ENCODE data around the gene CLDN1. TPM values are rescaled to one million over a fixed set of nuclear protein-coding genes. Genes with fewer than 3 reads are reported as not detected.

The CLDN1 gene
- total RNA-seq, 1 donor from 2014 or later, result 0.14 TPM

DNA sequence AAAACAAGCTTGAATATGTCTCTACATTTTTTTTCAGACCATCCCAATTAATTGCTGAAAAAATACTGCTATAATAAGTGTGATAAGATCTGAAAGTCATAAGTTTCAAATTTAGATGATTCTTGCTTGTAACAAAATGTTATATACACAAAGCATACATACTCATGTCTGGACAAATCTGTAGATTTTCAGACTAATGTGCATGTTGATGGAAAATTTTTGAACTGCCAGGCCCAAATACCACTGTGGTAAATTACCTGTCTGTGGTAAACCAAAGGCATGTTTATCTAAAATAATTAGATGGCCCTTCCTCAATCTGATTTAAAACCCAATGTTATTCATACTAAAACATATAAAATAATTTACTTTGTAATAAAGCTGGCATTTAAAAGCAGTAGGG, 34.0 kb upstream of the CLDN1 start:
- H3K27me3 Mint-ChIP-seq (ENCODE audit: low read depth), result no peaks in the 10 kb centered on the region
- no peak overlapping the region for H3K4me3 Mint-ChIP-seq
- no peaks in the 10 kb centered on the region for H3K36me3 Mint-ChIP-seq (ENCODE audit: low read depth)
- no peaks in the 10 kb centered on the region for H3K9me3 Mint-ChIP-seq
- TF ChIP-seq, protein P1, sequence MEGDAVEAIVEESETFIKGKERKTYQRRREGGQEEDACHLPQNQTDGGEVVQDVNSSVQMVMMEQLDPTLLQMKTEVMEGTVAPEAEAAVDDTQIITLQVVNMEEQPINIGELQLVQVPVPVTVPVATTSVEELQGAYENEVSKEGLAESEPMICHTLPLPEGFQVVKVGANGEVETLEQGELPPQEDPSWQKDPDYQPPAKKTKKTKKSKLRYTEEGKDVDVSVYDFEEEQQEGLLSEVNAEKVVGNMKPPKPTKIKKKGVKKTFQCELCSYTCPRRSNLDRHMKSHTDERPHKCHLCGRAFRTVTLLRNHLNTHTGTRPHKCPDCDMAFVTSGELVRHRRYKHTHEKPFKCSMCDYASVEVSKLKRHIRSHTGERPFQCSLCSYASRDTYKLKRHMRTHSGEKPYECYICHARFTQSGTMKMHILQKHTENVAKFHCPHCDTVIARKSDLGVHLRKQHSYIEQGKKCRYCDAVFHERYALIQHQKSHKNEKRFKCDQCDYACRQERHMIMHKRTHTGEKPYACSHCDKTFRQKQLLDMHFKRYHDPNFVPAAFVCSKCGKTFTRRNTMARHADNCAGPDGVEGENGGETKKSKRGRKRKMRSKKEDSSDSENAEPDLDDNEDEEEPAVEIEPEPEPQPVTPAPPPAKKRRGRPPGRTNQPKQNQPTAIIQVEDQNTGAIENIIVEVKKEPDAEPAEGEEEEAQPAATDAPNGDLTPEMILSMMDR (conservative IDR thresholded peaks at IDR 0.05), result no peak
- H3K27ac Mint-ChIP-seq (ENCODE audit: unreplicated experiment), result no peak overlapping the region
- no peak for DNase-seq (ENCODE audit: low read depth, low spot score)
- H3K4me1 Mint-ChIP-seq, result no peaks in the 10 kb centered on the region

DNA sequence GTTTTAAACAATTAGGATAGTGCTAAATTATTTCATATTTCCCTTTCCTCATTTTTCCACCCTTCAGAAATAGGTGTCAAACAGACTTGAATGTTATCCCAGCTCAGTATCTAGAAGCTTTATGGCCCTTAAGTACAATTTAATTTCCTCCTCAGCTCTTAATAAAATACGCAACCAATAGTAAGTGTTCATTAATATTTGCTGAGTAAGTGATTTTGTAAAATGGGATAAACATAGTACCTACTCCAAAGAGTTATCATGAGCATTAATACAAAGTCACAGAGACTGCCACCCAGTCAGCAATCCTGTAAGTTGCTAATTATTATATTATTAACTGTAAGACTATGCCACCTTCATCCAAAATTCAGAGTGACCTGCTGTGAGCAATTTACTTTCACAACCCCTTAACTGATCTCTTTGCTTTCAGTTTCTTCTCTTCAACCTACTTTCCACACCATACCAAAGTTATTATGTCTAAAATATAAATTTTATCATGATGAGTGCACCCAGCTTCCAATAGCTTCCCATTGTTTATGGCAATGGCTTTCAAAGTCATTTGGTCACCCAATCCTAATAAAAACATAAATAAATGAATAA, 30.7 kb upstream of the CLDN1 start:
- Mint-ChIP-seq H3K27ac (ENCODE audit: unreplicated experiment) (no peak overlapping the region), H3K4me1 (no peaks in the 10 kb centered on the region), H3K4me3 (no peak overlapping the region), H3K9me3 (no peaks in the 10 kb centered on the region), H3K36me3 (ENCODE audit: low read depth) (no peaks in the 10 kb centered on the region), H3K27me3 (ENCODE audit: low read depth) (no peaks in the 10 kb centered on the region)
- TF ChIP-seq, protein P1 (conservative IDR thresholded peaks at IDR 0.05), result no peak
- DNase-seq (ENCODE audit: low read depth, low spot score), result no peak

DNA sequence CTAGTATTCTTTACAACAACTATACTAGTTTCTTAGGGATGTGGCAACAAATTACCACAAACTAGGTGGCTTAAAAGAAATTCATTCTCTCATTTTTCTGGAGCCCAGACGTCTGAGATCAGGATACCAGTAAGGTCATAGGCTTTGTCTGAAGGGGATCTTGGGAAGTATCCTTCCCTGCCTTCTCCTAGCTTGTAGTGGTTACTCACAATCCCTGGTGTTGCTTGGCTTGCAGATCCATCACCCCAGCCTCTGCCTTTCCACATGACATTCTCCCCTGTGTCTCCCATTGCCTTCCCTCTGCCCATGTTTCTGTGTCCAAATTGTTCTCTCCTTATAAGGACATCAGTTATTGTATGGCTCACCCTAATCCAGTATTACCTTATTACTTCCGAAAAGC, 24.3 kb upstream of the CLDN1 start:
- TF ChIP-seq, protein P1 (conservative IDR thresholded peaks at IDR 0.05), result no peak
- Mint-ChIP-seq H3K9me3 (no peaks in the 10 kb centered on the region), H3K27me3 (ENCODE audit: low read depth) (no peaks in the 10 kb centered on the region), H3K27ac (ENCODE audit: unreplicated experiment) (no peak overlapping the region), H3K4me1 (no peaks in the 10 kb centered on the region), H3K4me3 (no peak overlapping the region), H3K36me3 (ENCODE audit: low read depth) (no peaks in the 10 kb centered on the region)
- DNase-seq (ENCODE audit: low read depth, low spot score), result no peak

DNA sequence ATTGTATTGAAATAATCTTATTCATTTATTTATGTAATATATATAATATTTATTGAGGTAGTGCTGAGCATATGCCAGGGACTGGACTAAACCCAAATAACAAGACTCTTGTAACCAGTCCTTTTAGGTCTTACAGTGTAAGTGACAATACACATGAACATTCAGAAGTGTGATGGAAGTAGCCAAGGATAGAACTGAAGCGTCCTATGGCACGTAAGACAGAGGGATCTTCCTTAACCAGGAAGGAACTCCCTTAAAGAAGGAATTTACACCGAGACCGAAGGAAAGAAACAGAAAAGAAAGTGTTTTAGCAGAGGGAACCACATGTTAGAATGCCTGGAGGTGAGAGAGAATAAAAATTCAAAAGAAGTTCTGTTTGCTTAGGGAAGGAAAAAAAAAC, 23.6 kb upstream of the CLDN1 start:
- no peak overlapping the region for H3K4me3 Mint-ChIP-seq
- no peak for DNase-seq (ENCODE audit: low read depth, low spot score)
- no peaks in the 10 kb centered on the region for H3K36me3 Mint-ChIP-seq (ENCODE audit: low read depth)
- no peaks in the 10 kb centered on the region for H3K9me3 Mint-ChIP-seq
- TF ChIP-seq, protein P1 (conservative IDR thresholded peaks at IDR 0.05), result no peak
- H3K27ac Mint-ChIP-seq (ENCODE audit: unreplicated experiment), result no peak overlapping the region
- H3K4me1 Mint-ChIP-seq, result no peaks in the 10 kb centered on the region
- H3K27me3 Mint-ChIP-seq (ENCODE audit: low read depth), result no peaks in the 10 kb centered on the region

DNA sequence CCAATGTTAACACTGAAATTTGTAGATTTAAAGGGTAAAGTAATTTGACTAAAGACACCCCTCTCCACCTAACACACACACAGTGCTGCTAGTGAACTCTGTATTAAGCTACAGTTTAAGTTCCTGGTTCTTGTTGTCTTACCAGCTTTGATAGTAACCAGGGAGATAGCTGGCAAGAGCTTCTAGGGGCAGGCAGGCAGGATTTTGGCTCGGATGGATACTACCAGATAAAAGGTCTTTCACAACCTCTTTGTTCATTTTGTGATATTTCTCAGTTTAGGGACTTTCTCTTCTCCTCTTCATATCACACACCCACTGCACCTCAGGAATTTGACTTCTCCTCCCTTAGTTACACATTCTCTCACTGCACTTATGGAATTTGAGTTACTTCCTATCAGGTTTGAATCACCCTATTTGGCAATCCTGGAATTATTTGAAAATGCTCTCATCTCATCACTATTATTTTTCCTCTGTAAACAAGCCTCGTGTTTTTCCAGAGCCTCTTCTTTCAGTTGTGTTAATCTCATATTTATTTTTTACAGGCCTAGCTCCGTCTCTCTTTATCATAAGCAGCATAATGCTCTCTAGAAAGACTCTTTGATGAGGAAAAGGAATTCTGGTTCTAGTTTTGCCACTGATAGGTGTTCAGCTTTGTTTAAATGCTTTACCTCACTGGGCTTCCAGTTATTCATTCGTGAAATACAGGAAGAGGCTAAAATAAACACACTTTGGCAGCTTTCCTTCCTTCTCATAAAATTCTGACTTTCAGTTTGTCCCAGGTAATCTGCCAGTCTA, 23.0 kb upstream of the CLDN1 start:
- Mint-ChIP-seq H3K27me3 (ENCODE audit: low read depth) (no peaks in the 10 kb centered on the region), H3K4me1 (no peaks in the 10 kb centered on the region), H3K27ac (ENCODE audit: unreplicated experiment) (no peak overlapping the region), H3K9me3 (no peaks in the 10 kb centered on the region), H3K4me3 (no peak overlapping the region), H3K36me3 (ENCODE audit: low read depth) (no peaks in the 10 kb centered on the region)
- TF ChIP-seq, protein P1 (conservative IDR thresholded peaks at IDR 0.05), result no peak
- no peak for DNase-seq (ENCODE audit: low read depth, low spot score)
